Erythroblast (primary cell): ENCODE measurements around the gene POLR1A.

Source experiments
- DNase-seq, 2 experiments: peaks; one replicate each; lab custom pipeline; 2025; lab: John Stamatoyannopoulos, UW
- GATA1 ChIP-seq: IDR thresholded peaks from 2 replicates; pipeline ENCODE4 v1.6.1; 2011; ENCODE audit warnings: low read depth, mild to moderate bottlenecking, control low read depth, low read length, moderate library complexity
- POLR2A ChIP-seq: IDR thresholded peaks from 2 replicates; pipeline ENCODE4 v1.6.1; 2011; ENCODE audit warnings: mild to moderate bottlenecking, low read length

Gene POLR1A

GRCh38 chr2:86011449-86011941 lies 94.2 kb downstream of the POLR1A start:
- DNase-seq = no peak
- TF ChIP-seq GATA1 (no peak), POLR2A (no peak)

GRCh38 chr2:86010083-86010482 lies 95.6 kb downstream of the POLR1A start:
- TF ChIP-seq POLR2A (no peak), GATA1 (no peak)
- no peak for DNase-seq

- TF ChIP-seq POLR2A (no peak), GATA1 (no peak)
- no peak for DNase-seq
Observed at GRCh38 chr2:86006524-86006923, 99.2 kb downstream of the POLR1A start.

GRCh38 chr2:86003967-86004366 lies 101.7 kb downstream of the POLR1A start:
- TF ChIP-seq POLR2A (no peak), GATA1 (no peak)
- peak; percentile 9 to 27 for DNase-seq

GRCh38 chr2:86003104-86003503 lies 102.6 kb downstream of the POLR1A start:
- no peak for DNase-seq
- TF ChIP-seq POLR2A (no peak), GATA1 (no peak)

- TF ChIP-seq GATA1 (no peak), POLR2A (no peak)
- DNase-seq = no peak
Observed at GRCh38 chr2:86002375-86002774, 103.3 kb downstream of the POLR1A start.

- DNase-seq = no peak
Observed at GRCh38 chr2:86001326-86001725, 104.4 kb downstream of the POLR1A start.

GRCh38 chr2:86000938-86001312 lies 104.8 kb downstream of the POLR1A start:
- no peak for TF ChIP-seq GATA1
- TF ChIP-seq POLR2A = no peak
- no peak for DNase-seq

More at GRCh38 chr2:86001326-86001725, 104.4 kb downstream of the POLR1A start:
- TF ChIP-seq GATA1 (no peak), POLR2A (no peak)

- DNase-seq = no peak
- no peak for TF ChIP-seq GATA1
- no peak for TF ChIP-seq POLR2A
Observed at GRCh38 chr2:86000131-86000937, 105.4 kb downstream of the POLR1A start.

GRCh38 chr2:85999061-85999831 lies 106.4 kb downstream of the POLR1A start:
- DNase-seq = no peak
- TF ChIP-seq POLR2A (no peak), GATA1 (no peak)

- no peak for DNase-seq
- no peak for TF ChIP-seq POLR2A
- no peak for TF ChIP-seq GATA1
Observed at GRCh38 chr2:85998071-85998991, 107.4 kb downstream of the POLR1A start.

- DNase-seq = no peak
- TF ChIP-seq POLR2A (no peak), GATA1 (no peak)
Observed at GRCh38 chr2:85997017-85997970, 108.4 kb downstream of the POLR1A start.
